ENCODE measurements around the gene GGA3. TPM values are rescaled to one million over a fixed set of nuclear protein-coding genes. Genes with fewer than 3 reads are reported as not detected.
A peak's percentile ranks its signal among the peaks of the same experiment; 100 is the strongest.

The GGA3 gene
- total RNA-seq, 1 donor from 2014 or later = 34.3 TPM

- H3K27ac Mint-ChIP-seq (ENCODE audit: unreplicated experiment) = peak overlapping the region; percentile 92
- H3K4me3 Mint-ChIP-seq (ENCODE audit: unreplicated experiment) = peak overlapping the region; percentile 68
- H3K9me3 Mint-ChIP-seq (ENCODE audit: unreplicated experiment) = no peaks in the 10 kb centered on the region
- no peak for TF ChIP-seq CTCF (IDR thresholded peaks at IDR 0.05)
- H3K27me3 Mint-ChIP-seq (ENCODE audit: unreplicated experiment) = no peaks in the 10 kb centered on the region
- peaks cover 14% of the 10 kb centered on the region for H3K4me1 Mint-ChIP-seq (ENCODE audit: unreplicated experiment)
- DNase-seq (ENCODE audit: extremely low spot score, unreplicated experiment) = no peak
- peaks cover 9% of the 10 kb centered on the region for H3K36me3 Mint-ChIP-seq (ENCODE audit: unreplicated experiment)
Measured at GRCh38 chr17:75250009-75250471, 11.4 kb downstream of the GGA3 start.

GRCh38 chr17:75249564-75249963, 11.8 kb downstream of the GGA3 start:
- Mint-ChIP-seq H3K27ac (ENCODE audit: unreplicated experiment) (peak overlapping the region; percentile 92), H3K4me3 (ENCODE audit: unreplicated experiment) (peak overlapping the region; percentile 68), H3K4me1 (ENCODE audit: unreplicated experiment) (peaks cover 14% of the 10 kb centered on the region), H3K9me3 (ENCODE audit: unreplicated experiment) (no peaks in the 10 kb centered on the region), H3K27me3 (ENCODE audit: unreplicated experiment) (no peaks in the 10 kb centered on the region), H3K36me3 (ENCODE audit: unreplicated experiment) (peaks cover 10% of the 10 kb centered on the region)
- TF ChIP-seq CTCF (IDR thresholded peaks at IDR 0.05) = no peak
- DNase-seq (ENCODE audit: extremely low spot score, unreplicated experiment) = no peak

- Mint-ChIP-seq H3K9me3 (ENCODE audit: unreplicated experiment) (no peaks in the 10 kb centered on the region), H3K27ac (ENCODE audit: unreplicated experiment) (no peak overlapping the region), H3K4me1 (ENCODE audit: unreplicated experiment) (peaks cover 14% of the 10 kb centered on the region), H3K27me3 (ENCODE audit: unreplicated experiment) (no peaks in the 10 kb centered on the region), H3K36me3 (ENCODE audit: unreplicated experiment) (peaks cover 20% of the 10 kb centered on the region), H3K4me3 (ENCODE audit: unreplicated experiment) (no peak overlapping the region)
- no peak for DNase-seq (ENCODE audit: extremely low spot score, unreplicated experiment)
- no peak for TF ChIP-seq CTCF (IDR thresholded peaks at IDR 0.05)
Measured at GRCh38 chr17:75246404-75246803, 15.0 kb downstream of the GGA3 start.

GRCh38 chr17:75245011-75245410, 16.4 kb downstream of the GGA3 start:
- Mint-ChIP-seq H3K9me3 (ENCODE audit: unreplicated experiment) (no peaks in the 10 kb centered on the region), H3K4me1 (ENCODE audit: unreplicated experiment) (peaks cover 7% of the 10 kb centered on the region), H3K36me3 (ENCODE audit: unreplicated experiment) (peaks cover 24% of the 10 kb centered on the region), H3K27ac (ENCODE audit: unreplicated experiment) (no peak overlapping the region), H3K4me3 (ENCODE audit: unreplicated experiment) (no peak overlapping the region), H3K27me3 (ENCODE audit: unreplicated experiment) (no peaks in the 10 kb centered on the region)
- no peak for TF ChIP-seq CTCF (IDR thresholded peaks at IDR 0.05)
- no peak for DNase-seq (ENCODE audit: extremely low spot score, unreplicated experiment)

GRCh38 chr17:75244133-75244866, 17.1 kb downstream of the GGA3 start:
- H3K27me3 Mint-ChIP-seq (ENCODE audit: unreplicated experiment) = no peaks in the 10 kb centered on the region
- H3K9me3 Mint-ChIP-seq (ENCODE audit: unreplicated experiment) = no peaks in the 10 kb centered on the region
- H3K4me3 Mint-ChIP-seq (ENCODE audit: unreplicated experiment) = no peak overlapping the region
- peaks cover 25% of the 10 kb centered on the region for H3K36me3 Mint-ChIP-seq (ENCODE audit: unreplicated experiment)
- TF ChIP-seq CTCF (IDR thresholded peaks at IDR 0.05) = no peak
- H3K27ac Mint-ChIP-seq (ENCODE audit: unreplicated experiment) = no peak overlapping the region
- DNase-seq (ENCODE audit: extremely low spot score, unreplicated experiment) = no peak
- H3K4me1 Mint-ChIP-seq (ENCODE audit: unreplicated experiment) = peaks cover under 1% of the 10 kb centered on the region
